Measurements from ENCODE around the gene ZNF30.
"Not testable (repeated sequence)": the region's sequence is repeated elsewhere in the genome, so short reads cannot be mapped to it uniquely, and the experiment has no call there.

Gene ZNF30

DNA sequence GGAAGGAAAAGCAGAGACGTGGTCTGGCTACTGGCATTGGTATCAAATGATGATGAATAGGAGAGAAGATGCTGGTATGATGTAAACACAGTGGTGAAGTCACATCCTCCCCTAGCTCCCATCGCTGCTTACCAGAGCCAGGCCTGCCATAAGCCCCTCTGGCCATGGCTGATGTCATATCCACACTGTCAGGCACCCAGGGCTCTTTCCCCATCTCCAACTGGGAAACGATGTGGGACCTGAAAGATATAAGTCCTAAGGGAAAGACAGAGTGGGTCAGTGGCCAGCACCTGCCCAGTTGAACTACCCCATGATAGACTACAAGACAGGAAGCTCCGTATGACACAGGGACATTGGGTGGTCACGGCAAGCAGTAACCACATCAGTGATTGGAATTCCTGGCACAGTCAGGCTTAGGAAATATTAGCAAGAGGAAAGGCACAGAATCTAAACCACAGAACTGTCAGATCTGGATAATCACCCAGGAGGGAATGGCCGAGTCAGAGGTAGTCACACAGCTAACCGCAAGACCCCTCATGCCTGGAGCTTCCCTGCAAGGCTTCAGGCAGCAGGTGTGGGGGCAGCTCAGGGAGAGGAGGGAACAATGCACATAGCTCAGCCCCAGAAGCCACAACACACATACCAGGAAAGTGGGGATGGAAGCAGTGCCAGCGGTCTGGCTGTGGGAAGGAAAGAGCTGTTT lies 33.6 kb downstream of the ZNF30 start:
- peak; percentile 45 for DNase-seq (ENCODE audit: low spot score)

DNA sequence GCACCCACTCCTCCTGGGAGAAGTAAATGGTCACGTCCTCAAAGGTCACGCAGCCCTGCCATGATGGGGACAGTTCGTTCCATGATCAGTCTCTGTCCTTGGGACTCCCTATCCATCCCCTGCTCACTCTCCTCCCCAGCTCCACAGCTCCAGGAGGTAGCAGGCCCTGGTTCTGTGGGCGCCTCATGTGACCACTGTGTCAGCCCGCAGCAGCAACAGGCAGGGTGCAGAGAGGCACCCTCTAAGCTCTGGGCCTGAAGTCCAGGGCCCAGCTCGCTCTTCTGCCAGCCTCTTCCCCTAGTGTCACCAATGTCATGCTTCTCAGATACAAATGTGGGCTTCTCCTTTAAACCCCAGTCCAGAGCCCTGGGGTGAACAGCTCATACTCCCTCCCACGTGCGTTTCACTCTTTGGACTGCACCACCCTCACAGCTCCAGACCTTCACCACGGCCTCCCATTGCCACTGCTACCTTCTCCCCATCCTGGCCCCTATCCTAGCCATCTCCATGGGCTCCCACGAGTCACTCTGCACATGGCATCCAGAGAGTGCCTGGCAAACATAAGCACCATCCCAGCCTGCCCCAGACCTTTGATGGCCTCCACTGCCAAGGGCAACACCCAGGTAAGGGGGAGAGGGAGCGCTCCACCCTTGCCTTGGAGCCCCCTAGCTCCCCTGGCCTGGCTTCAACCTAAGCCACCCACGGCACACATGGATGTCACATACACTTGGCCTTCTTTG lies 34.4 kb downstream of the ZNF30 start:
- DNase-seq (ENCODE audit: low spot score): peak; percentile 13

DNA sequence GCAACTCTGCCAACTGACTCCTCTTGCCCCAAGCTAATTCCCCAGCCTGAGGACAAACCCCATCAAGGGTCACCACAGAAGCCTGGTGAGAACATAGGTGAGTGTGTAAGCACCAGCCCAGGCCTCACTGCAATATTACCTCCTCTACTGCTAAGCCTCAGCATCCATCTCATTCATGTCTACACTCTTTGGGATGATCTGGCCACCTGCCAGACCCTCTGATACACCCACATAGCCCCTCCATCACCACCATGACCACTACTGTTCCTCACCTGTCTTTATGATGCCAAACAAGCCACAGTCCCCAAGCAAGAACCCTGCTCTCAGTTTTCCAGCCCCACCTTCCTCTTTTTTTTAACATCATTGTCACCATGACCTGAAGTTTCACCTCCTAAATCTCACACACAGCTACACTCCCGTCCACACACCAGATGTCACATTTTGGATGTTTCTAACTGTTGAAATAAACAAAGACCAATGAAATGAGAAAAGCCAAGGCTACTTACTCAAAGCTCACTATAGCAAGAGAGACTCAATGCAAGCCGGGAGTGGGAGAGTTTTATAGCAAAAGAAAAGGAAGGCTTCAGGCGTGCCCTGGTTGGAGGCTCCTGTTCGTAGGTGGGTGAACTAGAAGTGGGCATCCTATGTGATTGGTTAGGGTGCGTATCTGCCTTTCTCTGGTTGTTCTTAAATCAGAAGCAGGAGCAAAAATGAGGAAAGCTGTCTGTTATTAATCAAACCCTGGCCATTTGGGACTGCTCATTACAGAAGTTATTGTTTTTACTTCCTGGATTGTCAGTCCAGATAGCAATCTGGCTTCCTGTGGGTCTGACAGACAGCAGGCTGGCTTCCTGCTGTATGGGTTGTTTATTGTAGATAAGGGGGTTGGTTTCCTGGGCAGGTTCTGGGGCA lies 35.3 kb downstream of the ZNF30 start:
- DNase-seq (ENCODE audit: low spot score): no peak

DNA sequence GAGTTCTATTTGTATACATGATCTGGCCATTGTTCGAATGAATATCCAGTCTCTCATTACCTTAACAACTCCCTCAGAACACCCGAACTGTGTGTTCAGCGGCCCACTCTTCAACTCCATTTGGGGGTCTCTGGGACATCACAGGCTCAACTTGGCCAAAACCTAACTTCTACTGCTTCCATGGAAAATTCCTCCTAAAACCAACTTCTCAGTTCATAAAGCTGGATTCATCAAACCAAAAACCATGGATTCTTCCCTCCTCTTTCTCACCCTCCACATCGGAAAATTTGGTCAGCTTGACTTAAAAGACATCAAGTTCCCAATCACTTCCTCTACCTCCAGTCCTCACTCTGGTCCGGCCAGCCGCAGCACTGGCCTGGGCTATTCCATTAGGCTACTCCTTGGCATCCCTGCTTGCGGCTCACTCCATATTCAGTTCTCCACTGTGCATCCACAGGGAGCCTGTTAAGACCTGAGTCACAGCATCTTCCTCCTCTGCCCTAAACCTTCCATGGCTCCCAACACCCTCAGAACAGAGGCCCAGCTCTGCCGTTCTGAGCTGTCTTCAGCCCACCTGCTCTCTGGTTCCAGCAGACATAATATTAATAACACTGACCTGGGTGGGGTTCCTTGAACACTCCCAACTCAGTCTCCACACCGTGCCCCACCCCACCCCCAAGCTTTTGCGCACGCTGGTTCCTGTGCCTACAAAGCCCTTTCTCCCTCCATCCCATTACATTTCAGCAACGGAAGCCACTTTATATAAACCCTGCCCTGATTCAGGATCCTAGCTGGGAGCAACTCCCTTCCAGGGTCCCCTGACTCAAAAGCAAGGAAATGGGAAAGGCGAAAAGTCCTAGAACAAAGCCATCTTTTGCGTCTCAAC lies 36.2 kb downstream of the ZNF30 start:
- peak; percentile 30 for DNase-seq (ENCODE audit: low spot score)

DNA sequence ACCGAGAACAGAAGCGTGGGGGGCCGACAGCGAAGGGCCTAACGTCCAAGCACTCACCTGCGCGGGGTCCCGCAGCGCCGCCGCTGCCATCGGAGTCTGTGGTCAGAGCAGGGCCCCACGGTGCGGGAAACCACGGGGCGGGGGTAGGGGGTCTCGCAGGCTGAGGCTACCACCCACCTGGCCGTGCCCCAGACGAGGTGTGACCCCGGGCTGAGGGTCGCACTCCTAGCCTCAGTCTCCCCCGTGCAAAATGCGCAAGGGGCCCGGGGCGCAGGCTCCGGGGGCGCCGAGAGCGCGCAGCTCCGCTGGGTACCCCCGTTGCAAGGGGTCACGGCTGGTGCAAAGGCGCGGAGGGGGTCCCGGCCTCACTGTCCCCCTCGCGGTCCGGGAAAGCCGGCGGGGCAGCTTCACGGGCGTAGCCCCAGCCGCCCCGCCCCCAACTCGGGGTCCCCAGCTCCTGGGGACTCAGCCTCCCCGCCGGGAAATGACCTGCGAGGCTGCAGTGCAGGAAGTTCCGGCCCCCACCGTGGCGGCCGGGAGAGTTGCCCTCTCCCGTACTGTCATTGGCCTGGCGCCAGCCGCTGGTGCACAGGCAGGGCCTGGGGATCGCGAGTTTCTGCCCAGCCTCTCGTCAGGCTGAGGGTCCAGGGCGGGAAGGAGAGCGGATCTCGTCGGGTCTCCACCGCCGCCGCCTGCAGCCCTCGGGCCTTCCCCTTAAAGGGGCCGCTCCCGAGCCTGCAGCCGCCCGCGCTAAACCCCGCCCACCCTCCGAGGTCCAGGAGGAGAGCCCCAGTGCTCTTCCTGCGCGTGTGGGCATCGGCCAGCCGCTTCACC lies 37.1 kb downstream of the ZNF30 start, which contains the start of gene ZNF792:
Gene ZNF792, minus strand, starts transcription at position 657 of the 834 bp plus-strand sequence. Its CDS starts 567 bp downstream, at position 90.
- DNase-seq (ENCODE audit: low spot score): peak; percentile 87

DNA sequence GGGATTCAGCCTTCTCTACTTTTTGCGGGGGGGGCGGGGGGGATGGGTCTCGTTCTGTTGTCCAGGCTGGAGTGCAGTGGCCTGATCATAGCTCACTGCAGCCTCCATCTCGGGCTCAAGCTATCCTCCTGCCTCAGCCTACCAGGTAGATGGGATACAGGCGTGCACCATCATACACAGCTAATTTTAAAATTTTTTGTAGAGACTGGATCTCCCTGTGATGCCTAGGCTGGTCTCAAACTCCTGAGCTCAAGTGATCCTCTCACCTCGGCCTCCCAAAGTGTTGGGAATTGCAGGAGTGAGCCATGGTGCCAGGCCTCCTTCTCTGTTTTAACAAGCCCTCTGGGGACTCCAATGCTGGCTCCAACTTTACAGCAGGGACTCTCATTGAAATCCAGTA lies 37.9 kb downstream of the ZNF30 start:
- DNase-seq (ENCODE audit: low spot score): no peak

DNA sequence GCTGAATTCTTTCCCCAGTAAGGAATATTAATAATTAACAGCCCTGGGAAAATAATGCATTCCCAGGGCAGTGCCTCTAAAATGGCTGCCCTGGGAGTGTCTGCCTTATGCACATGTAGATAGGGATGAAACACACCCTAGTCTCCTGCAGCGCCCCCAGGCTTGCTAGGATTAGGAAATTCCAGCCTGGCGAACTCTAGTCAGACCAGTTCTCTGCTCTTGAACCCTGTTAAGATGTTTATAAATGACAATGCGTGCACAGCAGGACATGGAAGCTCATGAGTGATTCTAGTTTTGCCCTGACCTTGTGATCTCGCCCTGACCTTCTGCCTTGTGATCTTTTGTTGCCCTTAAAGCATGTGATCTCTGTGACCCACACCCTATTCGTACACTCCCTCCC lies 38.8 kb downstream of the ZNF30 start:
- DNase-seq (ENCODE audit: low spot score): not testable (repeated sequence)

DNA sequence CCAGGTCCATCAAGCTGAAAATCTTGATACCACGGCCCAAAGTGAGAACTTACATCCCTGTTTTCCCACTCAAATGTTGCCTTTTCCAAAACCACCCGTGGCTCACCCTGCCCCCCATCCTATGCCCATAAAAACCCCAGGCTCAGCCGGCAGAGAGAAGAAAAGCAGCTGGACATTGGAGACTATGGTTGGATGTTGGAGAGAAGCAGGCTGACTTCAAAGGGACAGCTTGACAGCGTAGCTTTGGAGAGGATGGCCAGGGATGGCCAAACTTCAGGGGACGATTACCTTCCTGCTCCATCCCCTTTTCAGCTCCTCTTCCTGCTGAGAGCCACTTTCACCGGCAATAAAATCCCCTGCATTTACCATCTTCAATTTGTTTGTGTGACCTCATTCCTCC lies 40.8 kb downstream of the ZNF30 start:
- DNase-seq (ENCODE audit: low spot score): no peak

DNA sequence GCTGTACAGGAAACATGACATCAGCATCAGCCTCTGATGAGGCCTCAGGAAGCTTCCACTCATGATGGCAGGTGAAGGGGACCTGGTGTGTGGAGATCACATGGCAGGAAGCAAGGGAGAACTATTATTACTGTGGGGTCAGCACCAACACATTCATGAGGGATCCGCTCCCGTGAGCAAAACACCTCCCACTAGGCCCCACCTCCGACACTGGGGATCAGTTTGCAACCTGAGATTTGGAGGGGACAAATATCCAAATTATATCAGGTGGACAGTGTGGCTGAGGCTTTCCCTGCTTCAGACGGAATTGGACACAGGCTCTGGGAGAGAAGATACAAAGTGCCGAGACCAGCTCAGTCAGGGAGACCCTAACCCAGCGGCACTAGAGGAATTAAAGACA lies 43.0 kb downstream of the ZNF30 start:
- no peak for DNase-seq (ENCODE audit: low spot score)

DNA sequence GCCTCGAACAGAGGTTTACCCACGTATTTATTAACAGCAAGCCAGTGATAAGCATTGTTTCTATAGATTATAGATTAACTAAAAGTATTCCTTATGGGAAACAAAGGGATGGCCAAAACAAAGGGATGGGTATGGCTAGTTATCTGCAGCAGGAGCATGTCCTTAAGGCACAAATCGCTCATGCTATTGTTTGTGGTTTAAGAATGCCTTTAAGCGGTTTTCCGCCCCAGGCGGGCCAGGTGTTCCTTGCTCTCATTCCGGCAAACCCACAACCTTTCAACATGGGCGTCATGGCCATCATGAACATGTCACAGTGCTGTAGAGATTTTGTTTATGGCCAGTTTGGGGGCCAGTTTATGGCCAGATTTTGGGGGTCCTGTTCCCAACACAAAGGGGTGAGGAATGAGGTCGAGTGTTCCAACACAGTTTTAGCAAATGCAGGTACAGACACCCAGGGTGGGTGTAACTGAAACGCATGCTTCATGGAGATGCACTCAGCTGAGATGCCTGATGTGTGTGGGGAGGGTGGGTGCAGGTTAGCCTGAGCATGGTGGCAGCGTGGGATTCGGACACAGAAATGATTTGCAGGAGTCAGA lies 43.6 kb downstream of the ZNF30 start:
- not testable (repeated sequence) for DNase-seq (ENCODE audit: low spot score)

DNA sequence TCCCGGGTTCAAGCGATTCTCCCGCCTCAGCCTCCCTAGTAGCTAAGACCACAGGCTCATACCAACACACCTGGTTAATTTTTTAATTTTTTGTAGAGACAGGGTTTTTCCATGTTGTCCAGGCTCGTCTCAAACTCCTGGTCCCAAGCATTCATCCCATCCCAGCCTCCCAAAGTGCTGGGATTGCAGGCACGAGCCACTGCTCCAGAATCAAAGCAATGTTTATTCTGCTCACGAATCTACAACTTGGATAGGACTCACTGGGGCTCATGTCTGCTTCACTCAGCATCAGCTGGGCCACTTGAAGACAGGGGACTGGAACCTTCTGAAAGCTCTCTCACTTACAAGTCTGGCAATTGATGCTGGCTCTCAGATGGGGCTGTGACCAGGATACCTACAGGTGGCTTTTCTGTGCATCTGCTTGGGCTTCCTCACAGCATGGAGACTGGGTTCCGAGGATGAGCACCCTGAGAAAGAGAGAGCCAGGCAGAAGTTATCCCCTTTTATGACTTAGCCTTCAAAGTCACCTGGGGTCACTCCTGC lies 45.5 kb downstream of the ZNF30 start:
- DNase-seq (ENCODE audit: low spot score): no peak

DNA sequence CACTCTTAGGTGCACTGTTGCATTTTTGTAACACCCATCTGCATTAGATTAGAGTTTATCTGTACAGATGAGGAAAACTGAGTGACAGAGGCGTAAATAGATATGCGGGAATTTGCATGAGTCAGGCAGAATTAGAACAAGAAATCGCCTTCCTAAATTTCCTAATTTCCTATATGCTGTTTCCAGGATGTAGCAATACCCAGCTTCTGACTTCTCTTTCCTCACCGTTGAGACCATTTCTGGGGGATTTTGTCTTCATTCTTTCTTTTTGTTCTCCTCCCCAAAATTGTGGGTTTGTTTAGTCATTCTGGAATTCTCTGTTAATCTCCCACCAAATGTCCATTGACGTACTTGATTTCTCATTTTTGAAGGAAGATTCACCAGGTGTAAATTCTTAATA lies 47.9 kb downstream of the ZNF30 start:
- DNase-seq (ENCODE audit: low spot score): no peak

DNA sequence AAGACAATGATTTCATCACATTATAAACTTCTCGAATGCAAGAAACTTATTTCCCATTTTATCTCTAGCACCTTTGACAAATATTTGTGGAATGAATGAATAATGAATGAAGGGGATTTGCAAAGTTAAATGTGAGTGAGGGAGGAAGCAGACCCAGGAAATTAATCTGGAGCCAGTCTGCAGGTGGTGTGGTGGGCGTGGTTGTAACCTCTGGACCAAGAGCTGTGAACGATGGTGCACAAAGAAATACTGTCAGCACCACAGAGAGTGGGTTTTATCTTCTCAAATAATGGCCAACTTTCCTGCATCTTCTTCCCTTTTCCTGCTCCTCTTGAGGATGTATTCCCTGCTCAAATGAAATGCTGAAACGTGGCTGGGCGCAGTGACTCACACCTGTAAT lies 48.4 kb downstream of the ZNF30 start:
- DNase-seq (ENCODE audit: low spot score): no peak

DNA sequence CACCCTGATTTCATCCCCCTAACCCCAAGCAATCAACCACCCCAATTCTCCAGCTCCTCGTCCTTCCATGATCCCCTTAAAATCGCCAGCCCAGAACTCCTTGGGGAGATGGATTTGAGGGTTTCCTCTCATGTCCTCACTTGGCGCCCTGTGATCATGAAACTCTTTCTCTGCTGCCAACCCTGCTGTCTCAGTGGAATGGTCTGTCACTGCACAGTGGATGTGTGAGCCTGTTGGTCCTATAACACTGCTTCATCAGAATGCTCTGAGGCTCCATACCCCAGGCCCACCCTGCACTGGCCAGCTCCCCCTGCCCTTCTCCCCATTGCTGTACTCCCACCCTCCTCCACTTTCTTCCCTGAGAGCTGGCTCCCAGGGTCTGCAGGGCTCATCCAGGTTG lies 49.9 kb downstream of the ZNF30 start:
- DNase-seq (ENCODE audit: low spot score): no peak

DNA sequence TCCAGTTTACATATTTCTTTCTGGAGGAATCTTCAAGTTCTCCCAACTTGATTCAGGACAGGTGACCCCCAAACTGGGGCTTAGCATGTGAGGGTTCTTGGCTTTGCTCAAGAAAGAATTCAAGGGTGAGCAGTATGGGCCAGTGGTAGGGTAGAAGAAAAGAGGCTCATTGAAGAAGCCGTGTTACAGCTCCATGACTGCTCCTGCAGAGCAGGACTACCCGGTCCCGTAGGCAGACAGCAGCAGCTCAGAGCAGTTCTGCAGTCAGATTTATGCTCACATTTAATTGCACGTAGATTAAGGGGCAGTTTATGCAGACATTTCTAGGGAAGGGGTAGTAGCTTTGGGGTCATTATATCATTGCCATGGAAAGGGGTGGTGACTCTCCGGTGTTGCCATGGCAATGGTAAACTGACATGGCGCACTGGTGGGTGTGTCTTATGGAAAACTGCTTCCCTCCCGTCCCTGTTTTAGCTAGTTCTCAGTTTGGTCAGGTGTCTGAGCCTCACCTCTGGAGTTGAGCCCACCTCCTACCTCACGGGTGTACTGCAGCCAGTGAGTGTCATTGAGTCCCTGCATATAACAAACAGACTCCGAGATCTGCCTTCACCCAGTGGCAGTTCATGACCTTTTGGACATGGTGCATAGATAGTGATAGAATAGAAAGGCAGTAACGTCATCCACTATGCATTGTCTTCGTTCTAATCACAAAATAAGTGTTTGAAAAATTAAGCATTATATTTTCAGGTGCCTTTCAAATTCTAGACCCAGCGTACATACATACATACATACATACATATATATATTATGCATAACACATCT lies 53.3 kb downstream of the ZNF30 start:
- DNase-seq (ENCODE audit: low spot score): no peak

DNA sequence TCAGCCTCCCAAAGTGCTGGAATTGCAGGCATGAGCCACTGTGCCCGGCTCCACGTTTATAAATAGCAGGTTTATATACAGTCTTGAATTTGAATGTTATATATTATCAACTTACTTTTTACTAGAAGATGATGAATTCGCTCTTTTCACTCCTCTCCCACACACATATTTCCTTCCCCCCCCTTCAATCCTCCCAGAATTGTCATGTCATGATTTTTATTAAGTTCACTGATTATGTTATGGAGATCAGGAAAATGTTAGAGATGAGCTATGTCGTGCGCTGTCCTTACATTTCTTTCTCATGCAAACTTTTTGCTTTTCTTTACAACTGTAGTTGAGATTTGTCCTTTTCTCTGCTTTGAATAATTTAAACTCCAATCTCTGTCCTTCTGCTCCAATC lies 55.6 kb downstream of the ZNF30 start:
- DNase-seq (ENCODE audit: low spot score): no peak

DNA sequence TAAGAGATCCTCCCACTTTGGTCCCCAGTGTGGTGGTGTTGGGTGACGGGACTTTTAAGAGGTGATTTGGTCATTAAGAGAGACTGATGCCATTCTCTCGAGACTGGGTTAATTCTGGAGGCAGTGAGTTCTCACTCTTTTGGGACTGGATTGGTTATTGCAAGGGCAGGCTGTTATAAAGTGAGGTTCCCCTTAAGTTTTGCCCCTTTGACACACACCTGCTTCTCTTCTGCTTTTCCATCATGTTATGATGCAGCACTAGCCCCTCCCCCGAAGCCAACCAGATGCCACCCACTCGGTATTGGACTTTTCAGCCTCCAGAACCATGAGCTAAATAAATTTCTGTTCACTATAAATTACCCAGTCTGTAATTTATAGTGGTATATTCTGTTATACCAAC lies 57.1 kb downstream of the ZNF30 start:
- no peak for DNase-seq (ENCODE audit: low spot score)

DNA sequence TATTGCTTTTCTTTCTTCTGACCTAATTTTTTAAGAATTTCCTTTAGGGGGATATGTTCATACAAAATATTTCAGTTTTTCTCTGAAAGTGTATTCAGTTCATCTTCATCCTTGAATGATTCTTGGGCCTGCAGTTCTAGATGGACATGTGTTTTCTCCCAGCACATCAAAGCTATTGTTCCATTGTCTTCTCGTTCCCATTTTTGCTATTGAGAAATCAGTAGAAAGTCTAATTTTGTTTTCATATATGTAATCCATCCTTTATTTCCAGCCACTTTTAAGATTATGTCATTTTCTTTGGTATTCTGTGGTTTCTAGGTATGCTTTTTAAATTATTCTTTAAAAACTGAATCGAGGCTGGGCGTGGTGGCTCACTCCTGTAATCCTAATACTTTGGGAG lies 57.6 kb downstream of the ZNF30 start:
- DNase-seq (ENCODE audit: low spot score): no peak
